HG02884 (cell line): Measurements from ENCODE around the gene S100A12.

ENCODE experiments used
- ATAC-seq: cut with Tn5 transposase; IDR thresholded peaks from one replicate; pipeline ENCODE4 v1.9.1; 2021; ENCODE audit warnings: mild to moderate bottlenecking, moderate library complexity; ENCODE audit not compliant: unreplicated experiment

Gene S100A12

GRCh38 chr1:153370146-153370545, 5.3 kb downstream of the S100A12 start:
- no peak for ATAC-seq

- no peak for ATAC-seq
Observed at GRCh38 chr1:153368495-153368894, 6.9 kb downstream of the S100A12 start.

GRCh38 chr1:153367090-153367489, 8.3 kb downstream of the S100A12 start:
- ATAC-seq: no peak

- no peak for ATAC-seq
Observed at GRCh38 chr1:153366261-153366660, 9.2 kb downstream of the S100A12 start.

GRCh38 chr1:153365696-153366095, 9.7 kb downstream of the S100A12 start:
- ATAC-seq: no peak

GRCh38 chr1:153364766-153365666, 10.4 kb downstream of the S100A12 start:
- no peak for ATAC-seq

- no peak for ATAC-seq
Observed at GRCh38 chr1:153364156-153364555, 11.3 kb downstream of the S100A12 start.

GRCh38 chr1:153363641-153364040, 11.8 kb downstream of the S100A12 start:
- no peak for ATAC-seq

- no peak for ATAC-seq
Observed at GRCh38 chr1:153362187-153362775, 13.1 kb downstream of the S100A12 start.

- no peak for ATAC-seq
Observed at GRCh38 chr1:153361480-153362109, 13.8 kb downstream of the S100A12 start.

- no peak for ATAC-seq
Observed at GRCh38 chr1:153360592-153361479, 14.6 kb downstream of the S100A12 start.

- no peak for ATAC-seq
Observed at GRCh38 chr1:153360190-153360589, 15.2 kb downstream of the S100A12 start.

GRCh38 chr1:153359241-153359640, 16.2 kb downstream of the S100A12 start:
- no peak for ATAC-seq

GRCh38 chr1:153358691-153358975, 16.8 kb downstream of the S100A12 start:
- no peak for ATAC-seq

GRCh38 chr1:153357853-153358690, 17.3 kb downstream of the S100A12 start, which contains the start of gene S100A9:
Gene S100A9, plus strand, starts transcription at chr1:153357854. Its CDS starts 430 bp downstream, at chr1:153358284.
- ATAC-seq: no peak

- no peak for ATAC-seq
Observed at GRCh38 chr1:153357076-153357852, 18.2 kb downstream of the S100A12 start.

- no peak for ATAC-seq
Observed at GRCh38 chr1:153356392-153357075, 18.9 kb downstream of the S100A12 start.

- no peak for ATAC-seq
Observed at GRCh38 chr1:153355445-153356071, 19.9 kb downstream of the S100A12 start.
